MM.1S (cell line): Measurements from ENCODE around the gene NCAM2.

Source experiments
- CTCF ChIP-seq: fragments of 300-600 bp; sonication (generic); IDR thresholded peaks from 2 replicates; pipeline ENCODE4 v1.5.1; 2016; ENCODE audit warnings: antibody characterized with exemption, low read length, mixed read lengths
- EZH2 ChIP-seq: fragments of 300-600 bp; sonication (generic); optimal IDR thresholded peaks from 2 replicates; pipeline ENCODE3; 2017; ENCODE audit warnings: low read depth, mild to moderate bottlenecking, antibody characterized with exemption, low read length, mixed read lengths
- EZH2phosphoT487 ChIP-seq: fragments of 300-600 bp; sonication (generic); IDR thresholded peaks from 2 replicates; pipeline ENCODE4 v1.6.1; 2018; ENCODE audit warnings: antibody characterized with exemption, low read length

- TF ChIP-seq CTCF (no peak), EZH2 (no peak), EZH2phosphoT487 (no peak)
Measured at GRCh38 chr21:21203822-21204339, 205.7 kb downstream of the NCAM2 start.
